ENCODE results near the gene DCUN1D2. TPM values are rescaled to one million over a fixed set of nuclear protein-coding genes. Genes with fewer than 3 reads are reported as not detected.

Gene DCUN1D2
- total RNA-seq, 1 donor from 2014 or later: 23.8 TPM

DNA sequence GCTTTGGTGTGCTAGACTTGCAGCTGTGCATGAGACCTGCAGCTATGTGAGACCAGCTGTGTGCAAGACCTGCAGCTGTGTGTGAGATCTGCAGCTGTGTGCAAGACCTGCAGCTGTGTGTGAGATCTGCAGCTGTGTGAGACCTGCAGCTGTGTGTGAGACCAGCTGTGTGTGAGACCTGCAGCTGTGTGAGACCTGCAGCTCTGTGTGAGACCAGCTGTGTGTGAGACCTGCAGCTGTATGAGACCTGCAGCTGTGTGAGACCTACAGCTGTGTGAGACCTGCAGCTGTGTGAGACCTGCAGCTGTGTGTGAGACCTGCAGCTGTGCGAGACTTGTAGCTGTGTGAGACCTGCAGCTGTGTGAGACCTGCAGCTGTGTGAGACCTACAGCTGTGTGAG, 6.7 kb upstream of the DCUN1D2 start:
- Mint-ChIP-seq H3K4me3 (no peak overlapping the region), H3K27me3 (ENCODE audit: insufficient read depth, low read depth) (no peaks in the 10 kb centered on the region), H3K27ac (no peak overlapping the region), H3K4me1 (peaks cover 34% of the 10 kb centered on the region), H3K36me3 (peaks cover 17% of the 10 kb centered on the region), H3K9me3 (no peaks in the 10 kb centered on the region)
- Histone ChIP-seq H3K9me3 (ENCODE audit: low read depth) (no peaks in the 10 kb centered on the region), H3K36me3 (peaks cover 8% of the 10 kb centered on the region), H4K20me1 (ENCODE audit: low read depth) (peaks cover 43% of the 10 kb centered on the region), H3F3A (ENCODE audit: low read depth) (peaks cover 11% of the 10 kb centered on the region), H3K4me2 (no peak overlapping the region), H3K27ac (no peak overlapping the region), H3K27me3 (no peaks in the 10 kb centered on the region), H3K4me3 (no peak overlapping the region), H2AFZ (replicated peaks) (no peak overlapping the region), H3K9ac (no peak overlapping the region), H3K79me2 (ENCODE audit: low read depth) (peaks cover 47% of the 10 kb centered on the region), H3K4me1 (peaks cover 21% of the 10 kb centered on the region)
- TF ChIP-seq, protein P1, sequence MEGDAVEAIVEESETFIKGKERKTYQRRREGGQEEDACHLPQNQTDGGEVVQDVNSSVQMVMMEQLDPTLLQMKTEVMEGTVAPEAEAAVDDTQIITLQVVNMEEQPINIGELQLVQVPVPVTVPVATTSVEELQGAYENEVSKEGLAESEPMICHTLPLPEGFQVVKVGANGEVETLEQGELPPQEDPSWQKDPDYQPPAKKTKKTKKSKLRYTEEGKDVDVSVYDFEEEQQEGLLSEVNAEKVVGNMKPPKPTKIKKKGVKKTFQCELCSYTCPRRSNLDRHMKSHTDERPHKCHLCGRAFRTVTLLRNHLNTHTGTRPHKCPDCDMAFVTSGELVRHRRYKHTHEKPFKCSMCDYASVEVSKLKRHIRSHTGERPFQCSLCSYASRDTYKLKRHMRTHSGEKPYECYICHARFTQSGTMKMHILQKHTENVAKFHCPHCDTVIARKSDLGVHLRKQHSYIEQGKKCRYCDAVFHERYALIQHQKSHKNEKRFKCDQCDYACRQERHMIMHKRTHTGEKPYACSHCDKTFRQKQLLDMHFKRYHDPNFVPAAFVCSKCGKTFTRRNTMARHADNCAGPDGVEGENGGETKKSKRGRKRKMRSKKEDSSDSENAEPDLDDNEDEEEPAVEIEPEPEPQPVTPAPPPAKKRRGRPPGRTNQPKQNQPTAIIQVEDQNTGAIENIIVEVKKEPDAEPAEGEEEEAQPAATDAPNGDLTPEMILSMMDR (IDR thresholded peaks at IDR 0.05): no peak
- TF ChIP-seq EZH2phosphoT487 (IDR thresholded peaks at IDR 0.05) (no peak), EZH2 (IDR thresholded peaks at IDR 0.05) (no peak)
- DNase-seq (ENCODE audit: low spot score): peak; percentile 37

DNA sequence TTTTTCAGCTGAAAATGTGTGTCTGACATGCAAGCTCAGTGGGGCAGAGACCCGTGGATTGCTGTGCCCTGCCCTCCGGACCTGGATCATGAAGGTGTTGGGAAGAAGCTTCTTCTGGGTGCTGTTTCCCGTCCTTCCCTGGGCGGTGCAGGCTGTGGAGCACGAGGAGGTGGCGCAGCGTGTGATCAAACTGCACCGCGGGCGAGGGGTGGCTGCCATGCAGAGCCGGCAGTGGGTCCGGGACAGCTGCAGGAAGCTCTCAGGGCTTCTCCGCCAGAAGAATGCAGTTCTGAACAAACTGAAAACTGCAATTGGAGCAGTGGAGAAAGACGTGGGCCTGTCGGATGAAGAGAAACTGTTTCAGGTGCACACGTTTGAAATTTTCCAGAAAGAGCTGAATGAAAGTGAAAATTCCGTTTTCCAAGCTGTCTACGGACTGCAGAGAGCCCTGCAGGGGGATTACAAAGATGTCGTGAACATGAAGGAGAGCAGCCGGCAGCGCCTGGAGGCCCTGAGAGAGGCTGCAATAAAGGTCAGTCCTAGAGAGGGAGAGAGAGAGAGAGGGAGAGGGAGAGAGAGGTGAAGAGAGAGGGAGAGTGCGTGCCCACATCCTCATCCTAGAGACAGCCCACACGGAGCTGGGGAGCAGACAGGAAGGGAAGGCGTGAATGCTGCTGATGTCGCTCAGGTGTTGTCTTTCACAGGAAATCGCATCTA, 5.1 kb upstream of the DCUN1D2 start:
- peaks cover 8% of the 10 kb centered on the region for H3K36me3 ChIP-seq
- peaks cover 51% of the 10 kb centered on the region for H4K20me1 ChIP-seq (ENCODE audit: low read depth)
- TF ChIP-seq, protein P1 (IDR thresholded peaks at IDR 0.05): peak; percentile 4
- TF ChIP-seq EZH2phosphoT487 (IDR thresholded peaks at IDR 0.05): no peak
- peak; percentile 55 for DNase-seq (ENCODE audit: low spot score)
- H3K27me3 Mint-ChIP-seq (ENCODE audit: insufficient read depth, low read depth): peaks cover 2% of the 10 kb centered on the region
- H3K4me1 ChIP-seq: peaks cover 26% of the 10 kb centered on the region
- H3F3A ChIP-seq (ENCODE audit: low read depth): peaks cover 11% of the 10 kb centered on the region
- peak overlapping the region; percentile 73 for H3K4me2 ChIP-seq
- H3K27me3 ChIP-seq: no peaks in the 10 kb centered on the region
- H3K9me3 Mint-ChIP-seq: no peaks in the 10 kb centered on the region
- peaks cover 17% of the 10 kb centered on the region for H3K36me3 Mint-ChIP-seq
- H2AFZ ChIP-seq (replicated peaks): no peak overlapping the region
- peak overlapping the region; percentile 71 for H3K4me3 Mint-ChIP-seq
- H3K9me3 ChIP-seq (ENCODE audit: low read depth): no peaks in the 10 kb centered on the region
- H3K79me2 ChIP-seq (ENCODE audit: low read depth): peaks cover 58% of the 10 kb centered on the region
- H3K4me3 ChIP-seq: peak overlapping the region; percentile 26
- no peak overlapping the region for H3K27ac Mint-ChIP-seq
- peaks cover 36% of the 10 kb centered on the region for H3K4me1 Mint-ChIP-seq
- H3K9ac ChIP-seq: no peak overlapping the region
- H3K27ac ChIP-seq: no peak overlapping the region

DNA sequence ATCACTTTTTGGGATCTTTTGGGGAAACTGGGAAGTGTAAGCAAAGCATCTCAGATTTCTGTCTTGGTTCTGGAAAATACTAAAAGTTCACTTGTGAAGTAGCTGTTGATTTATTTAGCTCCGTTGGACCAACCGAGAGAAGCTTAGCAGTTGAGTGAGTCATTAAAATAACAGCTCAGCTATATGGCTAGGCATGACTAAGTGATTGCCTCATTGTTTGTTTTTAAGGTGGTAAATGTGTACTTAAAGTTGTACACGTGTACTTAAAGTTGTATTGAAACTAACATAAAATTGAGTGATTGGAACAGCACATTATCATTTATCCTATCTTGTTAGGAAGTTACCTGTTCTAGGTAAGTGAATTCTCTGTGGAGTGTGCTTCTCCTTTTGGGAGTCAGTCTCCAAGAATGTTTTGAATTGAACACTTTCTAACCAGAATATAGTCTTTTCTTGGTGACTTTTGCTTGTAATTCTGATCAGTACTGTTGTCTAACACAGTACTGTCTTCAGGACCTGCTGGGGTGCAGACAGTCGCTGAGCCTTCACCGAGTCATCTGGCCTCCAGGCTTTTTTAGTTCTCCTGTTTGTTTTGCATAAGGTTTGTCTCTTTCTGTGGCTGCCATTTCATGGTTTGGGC, 2.9 kb upstream of the DCUN1D2 start:
- Mint-ChIP-seq H3K27me3 (ENCODE audit: insufficient read depth, low read depth) (peaks cover 5% of the 10 kb centered on the region), H3K4me1 (peaks cover 51% of the 10 kb centered on the region), H3K27ac (no peak overlapping the region), H3K9me3 (no peaks in the 10 kb centered on the region), H3K36me3 (peaks cover 12% of the 10 kb centered on the region), H3K4me3 (peak overlapping the region; percentile 57)
- Histone ChIP-seq H4K20me1 (ENCODE audit: low read depth) (peaks cover 70% of the 10 kb centered on the region), H2AFZ (replicated peaks) (no peak overlapping the region), H3K9ac (no peak overlapping the region), H3K4me1 (peaks cover 41% of the 10 kb centered on the region), H3K9me3 (ENCODE audit: low read depth) (no peaks in the 10 kb centered on the region), H3F3A (ENCODE audit: low read depth) (peaks cover 18% of the 10 kb centered on the region), H3K27me3 (no peaks in the 10 kb centered on the region), H3K36me3 (peaks cover 8% of the 10 kb centered on the region), H3K4me3 (no peak overlapping the region), H3K27ac (no peak overlapping the region), H3K79me2 (ENCODE audit: low read depth) (peaks cover 77% of the 10 kb centered on the region), H3K4me2 (peak overlapping the region; percentile 16)
- TF ChIP-seq EZH2 (IDR thresholded peaks at IDR 0.05): no peak
- TF ChIP-seq, protein P1 (IDR thresholded peaks at IDR 0.05): no peak
- no peak for TF ChIP-seq EZH2phosphoT487 (IDR thresholded peaks at IDR 0.05)
- no peak for DNase-seq (ENCODE audit: low spot score)
